Keratinocyte (primary cell): Measurements from ENCODE around the gene CXCL6.

Experiments
- CTCF ChIP-seq, 3 experiments: IDR thresholded peaks in 1 of 3; conservative IDR thresholded peaks in 1 of 3; optimal IDR thresholded peaks in 1 of 3; 2 replicates in 2 of 3; 3 replicates in 1 of 3; pipeline versions ENCODE3 to v1.5.1; 2011; ENCODE audit warnings: low read length in 3 of 3, mild to moderate bottlenecking in 3 of 3, moderate library complexity in 2 of 3, control low read depth in 1 of 3, inconsistent platforms in 1 of 3; ENCODE audit not compliant: insufficient read depth in 2 of 3; ENCODE audit errors: extremely low read depth in 1 of 3
- EZH2 ChIP-seq: IDR thresholded peaks from one replicate; pipeline ENCODE4 v1.6.1; 2012; ENCODE audit warnings: inconsistent platforms, mild to moderate bottlenecking, low read length, moderate library complexity

- TF ChIP-seq CTCF (optimal IDR thresholded peaks at IDR 0.05 in 1 of 3, IDR thresholded peaks at IDR 0.05 in 1 of 3, conservative IDR thresholded peaks at IDR 0.05 in 1 of 3; ENCODE audit: extremely low read depth in 1 of 3, insufficient read depth in 2 of 3, low read length in 3 of 3): no peak
- no peak for TF ChIP-seq EZH2
Observed at GRCh38 chr4:73810191-73810590, 26.3 kb upstream of the CXCL6 start.
